Peyer's patch (tissue), 4 donors: Measurements from ENCODE around the gene ZNF154. TPM values are rescaled to one million over a fixed set of nuclear protein-coding genes. Genes with fewer than 3 reads are reported as not detected.

ENCODE experiments used
- DNase-seq, 3 donors: peaks; one replicate each; pipeline ENCODE4 v3.0.0-alpha.2; 2017 to 2019
- H3K27ac ChIP-seq, 4 donors: fragments of 200-600 bp; sonication (generic); one replicate each; pipeline ENCODE4 v1.5.1; 2016 to 2019
- H3K27me3 ChIP-seq, 2 donors: fragments of 200-600 bp; sonication (generic); one replicate each; pipeline ENCODE4 v1.5.1; 2019
- H3K36me3 ChIP-seq, 3 donors: fragments of 200-600 bp; sonication (generic); one replicate each; pipeline ENCODE4 v1.5.1; 2016 to 2019
- H3K4me1 ChIP-seq, 4 donors: fragments of 200-600 bp; sonication (generic); one replicate each; pipeline ENCODE4 v1.5.1; 2016 to 2019
- H3K4me3 ChIP-seq, 4 donors: fragments of 200-600 bp; sonication (generic); 1 replicate in 3 of 4; 2 replicates in 1 of 4; pipeline ENCODE4 v1.5.1; 2016 to 2019; ENCODE audit warnings: mild to moderate bottlenecking in 1 of 4
- H3K9me3 ChIP-seq, 4 donors: fragments of 200-600 bp; sonication (generic); one replicate each; pipeline ENCODE4 v1.5.1; 2016 to 2019; ENCODE audit warnings: mild to moderate bottlenecking in 1 of 4
- CTCF ChIP-seq, 6 experiments: fragments of 450-650 bp in 4 of 6; fragments of 200-600 bp in 2 of 6; sonication (generic) in 1 of 6; IDR thresholded peaks; one replicate each; pipeline ENCODE4 v1.5.1; 2017 to 2019; ENCODE audit warnings: antibody characterized with exemption in 6 of 6, mild to moderate bottlenecking in 3 of 6, moderate library complexity in 1 of 6
- POLR2A ChIP-seq, 2 donors: fragments of 450-650 bp; IDR thresholded peaks; one replicate each; pipeline ENCODE4 v1.5.1; 2017; ENCODE audit warnings: antibody characterized with exemption in 2 of 2, mild to moderate bottlenecking in 2 of 2, moderate library complexity in 2 of 2
- total RNA-seq, 4 donors: library from RNA; depleted of rRNA; stranded (reverse); fragments of >200 nt; gene quantifications; one replicate each; pipeline ENCODE4 v1.1.0, GENCODE V29; 2016

Gene ZNF154
- total RNA-seq, 4 donors from 2014 or later: 0.57 to 5.0 (median 1.3) TPM

- DNase-seq: no peak
- peak overlapping the region; percentile 29 to 67 (median 44) for H3K27ac ChIP-seq
- TF ChIP-seq CTCF (IDR thresholded peaks at IDR 0.05) (no peak), POLR2A (IDR thresholded peaks at IDR 0.05) (no peak)
- H3K36me3 ChIP-seq: peaks cover 0 to 28% (median 0%) of the 10 kb centered on the region in 3 donors
- H3K9me3 ChIP-seq: peaks cover 0 to 46% (median 26%) of the 10 kb centered on the region in 4 donors
- no peaks in the 10 kb centered on the region for H3K27me3 ChIP-seq
- H3K4me1 ChIP-seq: peaks cover 0 to 13% (median 4%) of the 10 kb centered on the region in 4 donors
- peak overlapping the region; percentile 76 to 96 (median 85) for H3K4me3 ChIP-seq
Measured at GRCh38 chr19:57682226-57682766, 26.7 kb downstream of the ZNF154 start.

GRCh38 chr19:57675881-57676280 is 33.1 kb downstream of the ZNF154 start:
- DNase-seq: no peak
- Histone ChIP-seq H3K4me3 (no peak overlapping the region), H3K9me3 (no peaks in the 10 kb centered on the region), H3K36me3 (no peaks in the 10 kb centered on the region), H3K27me3 (no peaks in the 10 kb centered on the region), H3K4me1 (no peaks in the 10 kb centered on the region), H3K27ac (no peak overlapping the region)
- TF ChIP-seq POLR2A (IDR thresholded peaks at IDR 0.05) (no peak), CTCF (IDR thresholded peaks at IDR 0.05) (no peak)

- no peak for DNase-seq
- Histone ChIP-seq H3K4me1 (no peaks in the 10 kb centered on the region), H3K27ac (no peak overlapping the region), H3K9me3 (no peaks in the 10 kb centered on the region), H3K36me3 (no peaks in the 10 kb centered on the region), H3K4me3 (no peak overlapping the region), H3K27me3 (no peaks in the 10 kb centered on the region)
- TF ChIP-seq CTCF (IDR thresholded peaks at IDR 0.05) (no peak), POLR2A (IDR thresholded peaks at IDR 0.05) (no peak)
Measured at GRCh38 chr19:57672466-57672865, 36.5 kb downstream of the ZNF154 start.

GRCh38 chr19:57671124-57671895 is 37.7 kb downstream of the ZNF154 start:
- H3K4me1 ChIP-seq: no peaks in the 10 kb centered on the region
- no peak overlapping the region for H3K27ac ChIP-seq
- TF ChIP-seq CTCF (IDR thresholded peaks at IDR 0.05) (no peak), POLR2A (IDR thresholded peaks at IDR 0.05) (no peak)

GRCh38 chr19:57668635-57669034 is 40.4 kb downstream of the ZNF154 start, which contains the start of gene ZSCAN4:
Gene ZSCAN4 (plus strand): TSS chr19:57668935. CDS start chr19:57676146, 7,211 bp downstream.
- H3K4me3 ChIP-seq: no peak within 1 kb of the TSS
- no peaks in the 10 kb centered on the region for H3K36me3 ChIP-seq
- H3K27me3 ChIP-seq: no peaks in the 10 kb centered on the region
- peaks cover 0 to 6% (median 3%) of the 10 kb centered on the region in 4 donors for H3K4me1 ChIP-seq
- DNase-seq: no peak
- no peak for TF ChIP-seq POLR2A (IDR thresholded peaks at IDR 0.05)
- TF ChIP-seq CTCF (IDR thresholded peaks at IDR 0.05): no peak
- H3K27ac ChIP-seq: no peak within 1 kb of the TSS
- no peaks in the 10 kb centered on the region for H3K9me3 ChIP-seq

More at GRCh38 chr19:57671124-57671895, 37.7 kb downstream of the ZNF154 start:
- no peaks in the 10 kb centered on the region for H3K36me3 ChIP-seq
- no peaks in the 10 kb centered on the region for H3K27me3 ChIP-seq
- no peak overlapping the region for H3K4me3 ChIP-seq
- no peaks in the 10 kb centered on the region for H3K9me3 ChIP-seq
- no peak for DNase-seq
